K562 (cell line): ENCODE measurements around the gene ENTREP3. TPM values are rescaled to one million over a fixed set of nuclear protein-coding genes. Genes with fewer than 3 reads are reported as not detected.
A peak's percentile ranks its signal among the peaks of the same experiment; 100 is the strongest.

ENCODE experiments used
- FOXA3 ChIP-seq, 2 experiments: fragments of 450-650 bp in 1 of 2; sonication (generic) in 1 of 2; formaldehyde crosslinking; IDR thresholded peaks in 1 of 2; conservative IDR thresholded peaks in 1 of 2; 2 replicates each; pipeline versions ENCODE4 v1.4.0 to v1.8.0; 2020 to 2022; ENCODE audit warnings: mild to moderate bottlenecking in 2 of 2, missing genetic modification reagents in 1 of 2
- HNRNPH1 ChIP-seq: fragments of 200-400 bp; formaldehyde crosslinking; optimal IDR thresholded peaks from 2 replicates; pipeline ENCODE3; 2017; ENCODE audit warnings: low read depth, mild to moderate bottlenecking, low read length, moderate library complexity
- LEF1 ChIP-seq: fragments of 450-650 bp; IDR thresholded peaks from 2 replicates; pipeline ENCODE4 v1.6.1; 2016; ENCODE audit warnings: mild to moderate bottlenecking
- PRPF4 ChIP-seq: fragments of 200-400 bp; formaldehyde crosslinking; IDR thresholded peaks from one replicate; pipeline ENCODE4 v1.6.1; 2017; ENCODE audit warnings: low read length, low read depth, mild to moderate bottlenecking; ENCODE audit not compliant: insufficient read depth, poor library complexity, severe bottlenecking
- SMARCC2 ChIP-seq: fragments of 450-650 bp; IDR thresholded peaks from 2 replicates; pipeline ENCODE4 v1.6.1; 2017; ENCODE audit warnings: antibody characterized with exemption, moderate library complexity, mild to moderate bottlenecking, low read depth
- U2AF1 ChIP-seq: fragments of 200-400 bp; formaldehyde crosslinking; optimal IDR thresholded peaks from 2 replicates; pipeline ENCODE3; 2017; ENCODE audit warnings: mild to moderate bottlenecking, low read depth, low read length, moderate library complexity
- ZFP30 ChIP-seq: fragments of 250-450 bp; sonication (Bioruptor Pico); IDR thresholded peaks from 2 replicates; pipeline ENCODE4 v1.8.0; 2022; ENCODE audit warnings: moderate library complexity, mild to moderate bottlenecking, inconsistent platforms, borderline replicate concordance
- polyA plus RNA-seq, 8 experiments: library from polyadenylated mRNA; depleted of rRNA in 4 of 8; stranded (reverse) in 5 of 8; unstranded in 3 of 8; fragments of >200 nt; fragmentation: Nextera tagmentation in 2 of 8; fragmentation: Illumina TruSeq in 1 of 8; extraction: Ambion mirVana in 2 of 8; extraction: Trizol in 1 of 8; gene quantifications; 2 replicates each; pipeline versions ENCODE4 v1.2.1 to v1.2.3, GENCODE V29; 2011 to 2014; ENCODE audit warnings: inconsistent platforms in 1 of 8, missing spikeins in 1 of 8
- total RNA-seq, 7 experiments: library from RNA; depleted of rRNA in 6 of 7; stranded (reverse); fragments of >200 nt in 6 of 7; fragmentation: Illumina TruSeq in 2 of 7; extraction: Trizol in 2 of 7; gene quantifications; 2 replicates each; pipeline versions ENCODE4 v1.2.1 to v1.2.3, GENCODE V29; 2011 to 2021; ENCODE audit warnings: low replicate concordance in 1 of 7
- TF ChIP-seq, protein P1 (sequence below): fragments of 450-650 bp; formaldehyde crosslinking; IDR thresholded peaks from 2 replicates; pipeline ENCODE4 v1.4.0; 2022; ENCODE audit warnings: missing genetic modification characterization
- TF ChIP-seq, protein P2 (sequence below): fragments of 450-650 bp; IDR thresholded peaks from 2 replicates; pipeline ENCODE4 v1.7.0; 2016; ENCODE audit warnings: borderline replicate concordance
- TF ChIP-seq, protein P3 (sequence below): fragments of 450-650 bp; formaldehyde crosslinking; conservative IDR thresholded peaks from 2 replicates; pipeline ENCODE4 v1.4.0; 2022; ENCODE audit warnings: mild to moderate bottlenecking, missing genetic modification characterization
- TF ChIP-seq, protein P4 (sequence below), 2 experiments: fragments of 450-650 bp; IDR thresholded peaks; 2 replicates each; pipeline ENCODE4 v1.6.1; 2016; ENCODE audit warnings: mild to moderate bottlenecking in 2 of 2, borderline replicate concordance in 1 of 2, low read depth in 1 of 2, moderate library complexity in 1 of 2

The ENTREP3 gene
- total and polyA plus RNA-seq, 9 of the 15 experiments (the other 6 are each of a cell fraction or from before 2014, with no cell fraction given) = 1.9 to 41.8 (median 5.9) TPM

DNA sequence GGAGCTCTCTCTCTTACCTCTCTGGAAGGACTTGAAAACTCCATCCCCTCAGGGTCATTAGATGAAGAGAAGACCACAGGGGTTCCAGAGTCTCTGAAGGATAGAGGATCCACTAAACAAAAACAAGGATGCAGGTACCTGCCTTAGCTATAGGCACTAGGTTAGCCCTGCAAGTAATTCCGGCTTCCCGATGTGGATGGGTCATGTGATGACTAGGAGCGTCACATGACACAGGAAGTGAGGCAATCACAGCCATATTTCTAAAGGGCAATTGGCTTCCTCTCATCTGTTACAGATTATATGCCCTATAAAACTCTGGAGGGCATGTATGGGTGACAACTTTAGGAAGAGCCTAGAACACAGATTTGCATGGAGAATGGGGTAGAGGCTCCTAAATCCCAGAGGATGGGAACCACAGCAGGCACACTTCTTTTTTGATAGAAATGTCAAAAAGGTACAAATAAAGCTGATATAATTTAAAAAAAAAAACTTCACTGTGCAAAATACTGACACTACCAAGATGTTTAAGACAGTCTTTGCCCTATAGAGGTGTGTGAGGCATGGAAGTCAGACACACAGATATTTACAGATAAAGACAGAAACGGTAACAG is 14.1 kb downstream of the ENTREP3 start (continued):
- TF ChIP-seq, protein P1, sequence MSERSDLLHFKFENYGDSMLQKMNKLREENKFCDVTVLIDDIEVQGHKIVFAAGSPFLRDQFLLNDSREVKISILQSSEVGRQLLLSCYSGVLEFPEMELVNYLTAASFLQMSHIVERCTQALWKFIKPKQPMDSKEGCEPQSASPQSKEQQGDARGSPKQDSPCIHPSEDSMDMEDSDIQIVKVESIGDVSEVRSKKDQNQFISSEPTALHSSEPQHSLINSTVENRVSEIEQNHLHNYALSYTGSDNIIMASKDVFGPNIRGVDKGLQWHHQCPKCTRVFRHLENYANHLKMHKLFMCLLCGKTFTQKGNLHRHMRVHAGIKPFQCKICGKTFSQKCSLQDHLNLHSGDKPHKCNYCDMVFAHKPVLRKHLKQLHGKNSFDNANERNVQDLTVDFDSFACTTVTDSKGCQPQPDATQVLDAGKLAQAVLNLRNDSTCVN (CRISPR knock-in tag) = no peak
- TF ChIP-seq ZFP30 = no peak
- TF ChIP-seq HNRNPH1 = no peak
- no peak; the same call in 1 of the 2 replicates for TF ChIP-seq LEF1
- TF ChIP-seq, protein P2, sequence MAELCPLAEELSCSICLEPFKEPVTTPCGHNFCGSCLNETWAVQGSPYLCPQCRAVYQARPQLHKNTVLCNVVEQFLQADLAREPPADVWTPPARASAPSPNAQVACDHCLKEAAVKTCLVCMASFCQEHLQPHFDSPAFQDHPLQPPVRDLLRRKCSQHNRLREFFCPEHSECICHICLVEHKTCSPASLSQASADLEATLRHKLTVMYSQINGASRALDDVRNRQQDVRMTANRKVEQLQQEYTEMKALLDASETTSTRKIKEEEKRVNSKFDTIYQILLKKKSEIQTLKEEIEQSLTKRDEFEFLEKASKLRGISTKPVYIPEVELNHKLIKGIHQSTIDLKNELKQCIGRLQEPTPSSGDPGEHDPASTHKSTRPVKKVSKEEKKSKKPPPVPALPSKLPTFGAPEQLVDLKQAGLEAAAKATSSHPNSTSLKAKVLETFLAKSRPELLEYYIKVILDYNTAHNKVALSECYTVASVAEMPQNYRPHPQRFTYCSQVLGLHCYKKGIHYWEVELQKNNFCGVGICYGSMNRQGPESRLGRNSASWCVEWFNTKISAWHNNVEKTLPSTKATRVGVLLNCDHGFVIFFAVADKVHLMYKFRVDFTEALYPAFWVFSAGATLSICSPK = no peak
- TF ChIP-seq, protein P3, sequence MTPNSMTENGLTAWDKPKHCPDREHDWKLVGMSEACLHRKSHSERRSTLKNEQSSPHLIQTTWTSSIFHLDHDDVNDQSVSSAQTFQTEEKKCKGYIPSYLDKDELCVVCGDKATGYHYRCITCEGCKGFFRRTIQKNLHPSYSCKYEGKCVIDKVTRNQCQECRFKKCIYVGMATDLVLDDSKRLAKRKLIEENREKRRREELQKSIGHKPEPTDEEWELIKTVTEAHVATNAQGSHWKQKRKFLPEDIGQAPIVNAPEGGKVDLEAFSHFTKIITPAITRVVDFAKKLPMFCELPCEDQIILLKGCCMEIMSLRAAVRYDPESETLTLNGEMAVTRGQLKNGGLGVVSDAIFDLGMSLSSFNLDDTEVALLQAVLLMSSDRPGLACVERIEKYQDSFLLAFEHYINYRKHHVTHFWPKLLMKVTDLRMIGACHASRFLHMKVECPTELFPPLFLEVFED = no peak
- TF ChIP-seq SMARCC2 = no peak
- no peak for TF ChIP-seq FOXA3 (CRISPR knock-in tag; conservative IDR thresholded peaks at IDR 0.05 in 1 of 2, IDR thresholded peaks at IDR 0.05 in 1 of 2)
- TF ChIP-seq PRPF4 = no peak
- TF ChIP-seq, protein P4, sequence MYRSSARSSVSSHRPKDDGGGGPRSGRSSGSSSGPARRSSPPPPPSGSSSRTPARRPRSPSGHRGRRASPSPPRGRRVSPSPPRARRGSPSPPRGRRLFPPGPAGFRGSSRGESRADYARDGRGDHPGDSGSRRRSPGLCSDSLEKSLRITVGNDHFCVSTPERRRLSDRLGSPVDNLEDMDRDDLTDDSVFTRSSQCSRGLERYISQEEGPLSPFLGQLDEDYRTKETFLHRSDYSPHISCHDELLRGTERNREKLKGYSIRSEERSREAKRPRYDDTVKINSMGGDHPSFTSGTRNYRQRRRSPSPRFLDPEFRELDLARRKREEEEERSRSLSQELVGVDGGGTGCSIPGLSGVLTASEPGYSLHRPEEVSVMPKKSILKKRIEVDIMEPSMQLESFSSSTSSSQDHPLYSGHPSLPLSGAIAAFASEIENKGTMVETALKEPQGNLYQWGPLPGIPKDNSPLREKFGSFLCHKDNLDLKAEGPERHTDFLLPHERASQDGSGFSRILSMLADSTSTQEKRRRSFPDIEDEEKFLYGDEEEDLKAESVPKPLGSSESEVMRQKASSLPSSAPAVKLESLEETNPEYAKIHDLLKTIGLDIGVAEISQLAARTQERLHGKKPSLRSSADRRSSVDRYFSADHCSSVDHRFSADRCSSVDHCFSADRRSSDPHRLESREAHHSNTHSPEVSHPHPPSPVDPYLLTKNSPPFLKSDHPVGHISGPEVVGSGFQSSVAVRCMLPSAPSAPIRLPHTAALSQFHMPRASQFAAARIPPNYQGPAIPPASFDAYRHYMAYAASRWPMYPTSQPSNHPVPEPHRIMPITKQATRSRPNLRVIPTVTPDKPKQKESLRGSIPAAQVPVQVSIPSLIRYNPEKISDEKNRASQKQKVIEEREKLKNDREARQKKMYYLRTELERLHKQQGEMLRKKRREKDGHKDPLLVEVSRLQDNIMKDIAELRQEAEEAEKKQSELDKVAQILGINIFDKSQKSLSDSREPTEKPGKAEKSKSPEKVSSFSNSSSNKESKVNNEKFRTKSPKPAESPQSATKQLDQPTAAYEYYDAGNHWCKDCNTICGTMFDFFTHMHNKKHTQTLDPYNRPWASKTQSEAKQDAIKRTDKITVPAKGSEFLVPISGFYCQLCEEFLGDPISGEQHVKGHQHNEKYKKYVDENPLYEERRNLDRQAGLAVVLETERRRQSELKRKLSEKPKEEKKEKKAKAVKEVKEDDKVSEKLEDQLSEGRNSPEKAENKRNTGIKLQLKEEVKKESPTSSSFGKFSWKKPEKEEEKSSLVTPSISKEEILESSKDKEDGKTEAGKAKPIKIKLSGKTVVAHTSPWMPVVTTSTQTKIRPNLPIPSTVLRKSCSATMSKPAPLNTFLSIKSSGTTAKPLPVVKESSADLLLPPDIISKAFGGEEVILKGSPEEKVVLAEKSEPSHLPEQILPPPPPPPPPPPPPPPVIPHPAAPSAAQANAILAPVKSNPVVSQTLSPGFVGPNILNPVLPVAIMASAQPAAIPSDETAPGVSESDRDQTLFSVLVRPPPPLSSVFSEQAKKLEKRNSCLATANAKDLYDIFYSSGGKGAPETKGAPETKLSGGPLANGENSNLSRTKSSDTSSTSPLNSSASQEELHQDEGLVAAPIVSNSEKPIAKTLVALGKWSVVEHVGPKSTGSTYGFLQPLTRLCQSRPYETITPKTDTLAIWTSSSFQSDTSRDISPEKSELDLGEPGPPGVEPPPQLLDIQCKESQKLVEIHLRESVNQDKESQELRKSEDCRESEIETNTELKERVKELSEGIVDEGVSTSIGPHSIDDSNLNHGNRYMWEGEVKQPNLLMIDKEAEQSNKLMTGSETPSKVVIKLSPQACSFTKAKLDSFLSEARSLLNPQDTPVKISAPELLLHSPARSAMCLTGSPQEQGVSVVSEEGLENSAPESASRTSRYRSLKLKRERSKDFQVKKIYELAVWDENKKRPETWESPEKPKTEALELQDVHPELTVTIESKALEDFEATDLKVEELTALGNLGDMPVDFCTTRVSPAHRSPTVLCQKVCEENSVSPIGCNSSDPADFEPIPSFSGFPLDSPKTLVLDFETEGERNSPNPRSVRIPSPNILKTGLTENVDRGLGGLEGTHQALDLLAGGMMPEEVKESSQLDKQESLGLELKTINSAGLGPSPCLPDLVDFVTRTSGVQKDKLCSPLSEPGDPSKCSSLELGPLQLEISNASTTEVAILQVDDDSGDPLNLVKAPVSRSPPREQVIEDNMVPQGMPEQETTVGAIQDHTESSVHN (IDR thresholded peaks at IDR 0.05; ENCODE audit: borderline replicate concordance in 1 of 2, low read depth in 1 of 2) = 0 out of 4 replicates have a peak, but pooled peaks of 1 of the 2 experiments have one; percentile 34
- TF ChIP-seq U2AF1 = no peak
